ENCODE results near the gene TMEFF2. TPM values are rescaled to one million over a fixed set of nuclear protein-coding genes. Genes with fewer than 3 reads are reported as not detected.

TMEFF2 gene
- total and polyA plus RNA-seq, 2 of the 8 experiments (the other 6 are each of a cell fraction or from before 2014, with no cell fraction given) = 0.91 to 3.7 TPM

GRCh38 chr2:192005211-192005610 lies 189.5 kb downstream of the TMEFF2 start:
- H4K8ac ChIP-seq (ENCODE audit: extremely low read depth, insufficient read depth, low read length) = no peak overlapping the region
- H3K56ac ChIP-seq (replicated peaks; ENCODE audit: insufficient read length, low read depth, low read length) = no peak overlapping the region
- no peaks in the 10 kb centered on the region for H3K36me3 ChIP-seq (ENCODE audit: control insufficient read depth in 2 of 4, insufficient read depth in 4 of 4, low read length in 3 of 4)
- ChIA-PET CTCF (ENCODE audit: partially characterized antibody) (no interaction called here), POLR2A (ENCODE audit: partially characterized antibody) (no interaction called here)
- no peak overlapping the region for H4K5ac ChIP-seq (ENCODE audit: insufficient read length, low read depth, low read length)
- no peak overlapping the region for H3K18ac ChIP-seq (ENCODE audit: extremely low read depth, low read length)
- DNase-seq (ENCODE audit: low read depth in 1 of 2, low spot score in 2 of 2) (no peak), FAIRE-seq (no peak)
- 87% methylated on average over 3 of the region's 3 CpGs; no CpG with 5 or more reads in 1 of the 2 experiments for WGBS, 2 experiments (ENCODE audit: extremely low coverage in 1 of 2, insufficient coverage in 1 of 2, insufficient read length in 1 of 2, insufficient replicate concordance in 2 of 2, low coverage in 1 of 2, low lambda C conversion rate in 2 of 2, missing lambda C conversion rate in 1 of 2)
- H3K4me1 ChIP-seq (replicated peaks in 1 of 4; ENCODE audit: control insufficient read depth in 3 of 4, insufficient read depth in 4 of 4, low read length in 3 of 4) = peaks cover 0 to 2% (median 0%) of the 10 kb centered on the region in 4 experiments; a peak in 2 of 7 replicates
- H3K9me3 ChIP-seq (ENCODE audit: insufficient read depth in 2 of 2, low read depth in 1 of 2, low read length in 1 of 2) = no peaks in the 10 kb centered on the region
- no peak overlapping the region for H3K4ac ChIP-seq (replicated peaks; ENCODE audit: insufficient read length, low read depth, low read length)
- H3K27me3 ChIP-seq (replicated peaks in 1 of 4; ENCODE audit: control insufficient read depth in 3 of 4, extremely low read depth in 1 of 4, insufficient read depth in 3 of 4, low read length in 3 of 4) = no peaks in the 10 kb centered on the region
- no peak overlapping the region for H2BK15ac ChIP-seq (ENCODE audit: low read length)
- no peak for TF ChIP-seq SIX5 (IDR thresholded peaks at IDR 0.05; ENCODE audit: low read depth, low read length)
- TF ChIP-seq KDM5A (IDR thresholded peaks at IDR 0.05; ENCODE audit: low read length) = no peak
- TF ChIP-seq SAP30 (IDR thresholded peaks at IDR 0.05; ENCODE audit: insufficient read depth, insufficient replicate concordance, low read length) = no peak
- no peak for TF ChIP-seq NRF1 (IDR thresholded peaks at IDR 0.05; ENCODE audit: low read depth, low read length)
- no peak for TF ChIP-seq PHF8 (conservative IDR thresholded peaks at IDR 0.05; ENCODE audit: low read depth, low read length)
- no peak for TF ChIP-seq RAD21 (IDR thresholded peaks at IDR 0.05 in 1 of 2, conservative IDR thresholded peaks at IDR 0.05 in 1 of 2; ENCODE audit: low read depth in 2 of 2, low read length in 2 of 2)
- no peak for TF ChIP-seq FOSL1 (IDR thresholded peaks at IDR 0.05; ENCODE audit: insufficient read depth, low read depth, low read length)
- TF ChIP-seq EGR1 (IDR thresholded peaks at IDR 0.05; ENCODE audit: borderline replicate concordance, low read depth, low read length) = no peak
- TF ChIP-seq TAF7 (optimal IDR thresholded peaks at IDR 0.05; ENCODE audit: borderline replicate concordance, low read depth, low read length) = no peak
- TF ChIP-seq ATF2 (IDR thresholded peaks at IDR 0.05; ENCODE audit: low read length) = no peak
- no peak for TF ChIP-seq SRF (IDR thresholded peaks at IDR 0.05; ENCODE audit: low read depth, low read length)
- H2BK20ac ChIP-seq (ENCODE audit: low read length) = no peak overlapping the region
- H4K91ac ChIP-seq (replicated peaks; ENCODE audit: insufficient read length, low read length) = no peak overlapping the region
- no peak overlapping the region for H3K4me3 ChIP-seq (ENCODE audit: extremely low read depth in 1 of 4, insufficient read depth in 2 of 4, low read depth in 3 of 4, low read length in 4 of 4)
- H3K79me2 ChIP-seq (ENCODE audit: control insufficient read depth in 1 of 2, insufficient read depth in 2 of 2, low read length in 2 of 2) = no peaks in the 10 kb centered on the region
- no peak overlapping the region for H2AK5ac ChIP-seq (ENCODE audit: low read depth, low read length)
- no peak overlapping the region for H2AFZ ChIP-seq (ENCODE audit: low read length)
- no peak overlapping the region for H3K27ac ChIP-seq (ENCODE audit: low read depth, low read length)
- no peak overlapping the region for H2BK12ac ChIP-seq (ENCODE audit: low read depth, low read length)
- no peak overlapping the region for H2BK5ac ChIP-seq (ENCODE audit: low read depth, low read length)
- no peak overlapping the region for H3K4me2 ChIP-seq (ENCODE audit: insufficient read depth in 1 of 2, low read depth in 2 of 2, low read length in 2 of 2)
- no peak overlapping the region for H3K9ac ChIP-seq (replicated peaks in 1 of 4; ENCODE audit: extremely low read depth in 1 of 4, low read depth in 3 of 4, low read length in 3 of 4)
- H3K79me1 ChIP-seq (ENCODE audit: low read depth, low read length) = no peaks in the 10 kb centered on the region
- no peaks in the 10 kb centered on the region for H4K20me1 ChIP-seq (replicated peaks in 1 of 2; ENCODE audit: control insufficient read depth in 1 of 2, insufficient read depth in 2 of 2, low read length in 2 of 2)
- no peak overlapping the region for H2BK120ac ChIP-seq (replicated peaks; ENCODE audit: low read depth, low read length)
- H3K23ac ChIP-seq (ENCODE audit: insufficient read length) = no peak overlapping the region
- H3K23me2 ChIP-seq (ENCODE audit: low read depth, low read length) = no peaks in the 10 kb centered on the region
- no peak overlapping the region for H3K14ac ChIP-seq (ENCODE audit: insufficient read length)

Measured in H1 (cell line).